CD4-positive, alpha-beta T cell treated with Interleukin-4 for 1 hour (primary cell): ENCODE data around the gene XYLT1.
A peak's percentile ranks its signal among the peaks of the same experiment; 100 is the strongest.

Experiments
- DNase-seq, 2 donors: peaks; one replicate each; pipeline ENCODE4 v3.0.0-alpha.2; 2020 to 2022

XYLT1 gene

DNA sequence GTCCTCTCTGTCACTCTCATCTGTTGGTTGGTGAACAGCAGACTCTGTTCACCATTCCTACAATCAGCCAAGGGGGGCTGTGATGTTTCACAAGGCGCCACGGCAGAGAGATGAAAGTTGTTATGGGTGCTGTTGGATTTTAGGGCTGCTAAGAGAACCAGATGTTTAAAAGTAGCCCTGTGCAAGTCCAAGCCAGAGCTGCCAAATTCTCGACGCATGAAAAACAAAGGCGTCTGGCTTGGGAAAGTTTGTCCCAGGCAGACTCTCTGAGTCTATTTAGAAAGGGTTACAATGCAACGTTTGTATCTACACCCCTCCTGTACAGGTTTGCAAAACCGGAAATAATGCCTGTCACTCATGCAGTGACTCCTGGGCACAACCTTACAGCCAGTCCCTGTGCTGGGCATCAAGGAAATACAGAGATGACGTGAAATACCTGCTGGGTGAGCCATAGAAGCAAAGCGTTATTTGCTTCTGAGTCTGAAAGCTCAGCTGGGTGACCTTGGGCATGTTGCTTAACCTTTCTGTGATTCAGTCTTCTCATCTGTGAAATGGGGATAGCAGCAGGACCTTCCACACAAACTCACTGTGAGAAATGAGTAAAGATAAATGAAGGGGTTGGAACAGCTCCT lies 74.8 kb downstream of the XYLT1 start:
- no peak for DNase-seq

DNA sequence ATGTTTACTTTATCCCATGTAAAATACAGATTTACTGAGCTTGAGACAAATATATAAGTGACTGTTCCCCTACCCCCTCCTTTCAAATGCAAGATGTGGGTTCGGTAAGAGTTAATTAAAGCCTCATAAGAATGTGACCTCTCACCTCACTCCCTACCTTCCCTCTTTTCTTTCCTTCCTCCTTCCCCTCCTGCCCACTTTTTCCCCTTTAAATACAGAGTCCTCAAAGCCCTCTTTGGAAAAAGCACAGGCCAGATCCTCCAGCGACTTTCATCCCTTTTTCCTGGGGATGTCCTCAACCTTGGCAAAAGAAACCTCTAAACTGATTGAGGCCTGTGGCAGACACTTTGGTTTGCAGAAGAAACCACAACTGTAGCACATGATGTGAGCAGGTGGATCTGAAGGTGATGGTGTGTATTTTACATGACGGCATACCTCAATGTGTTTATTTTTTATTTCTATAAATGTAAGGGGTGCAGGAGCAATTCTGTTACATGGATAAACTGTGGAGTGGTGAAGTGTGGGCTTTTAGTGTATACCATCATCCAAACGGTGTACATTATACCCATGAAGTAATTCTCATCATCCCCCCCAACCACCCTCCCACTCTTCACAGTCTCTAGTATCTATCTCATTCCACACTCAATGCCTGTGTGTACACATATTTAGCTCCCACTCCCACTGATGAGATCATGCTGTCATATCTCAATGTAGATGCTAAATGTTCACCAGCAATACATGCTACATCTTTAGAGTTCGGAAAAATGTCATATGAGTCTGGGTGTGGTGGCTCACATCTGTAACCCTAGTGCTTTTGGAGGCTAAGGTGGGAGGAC lies 77.7 kb downstream of the XYLT1 start:
- DNase-seq, result no peak

DNA sequence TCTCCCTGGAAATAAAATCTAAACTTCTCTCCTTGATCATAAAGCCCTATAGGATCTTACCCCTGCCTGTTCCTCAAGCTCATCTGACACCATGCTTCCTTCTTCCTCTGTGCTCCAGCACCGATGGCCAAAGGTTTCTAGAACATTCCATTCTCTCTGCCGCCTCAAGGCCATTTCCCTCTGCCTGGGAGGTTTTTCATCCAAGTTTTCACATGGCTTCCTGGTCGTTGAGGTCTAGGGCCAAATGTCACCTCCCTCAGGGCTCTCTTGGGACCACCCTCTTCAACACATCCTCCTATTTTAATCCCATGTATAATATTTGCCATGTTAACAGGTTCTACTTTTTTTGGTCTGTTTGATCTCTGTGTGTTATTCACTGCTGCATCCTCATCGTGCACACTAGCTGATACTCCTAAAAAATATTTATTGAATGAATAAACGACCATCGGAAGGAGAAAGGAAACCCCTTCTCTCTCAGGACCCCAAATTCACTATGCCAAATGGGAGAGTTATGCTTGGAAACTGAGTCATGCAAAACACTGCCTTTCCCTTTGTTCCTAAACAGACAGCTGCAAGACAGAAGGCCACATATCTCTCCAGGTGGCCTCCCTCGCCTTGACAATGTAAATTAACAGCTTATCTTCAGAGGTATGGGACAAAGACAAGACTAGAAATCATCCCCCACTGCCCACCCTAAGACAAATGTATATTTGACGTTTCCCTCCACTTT lies 78.5 kb downstream of the XYLT1 start:
- no peak for DNase-seq

DNA sequence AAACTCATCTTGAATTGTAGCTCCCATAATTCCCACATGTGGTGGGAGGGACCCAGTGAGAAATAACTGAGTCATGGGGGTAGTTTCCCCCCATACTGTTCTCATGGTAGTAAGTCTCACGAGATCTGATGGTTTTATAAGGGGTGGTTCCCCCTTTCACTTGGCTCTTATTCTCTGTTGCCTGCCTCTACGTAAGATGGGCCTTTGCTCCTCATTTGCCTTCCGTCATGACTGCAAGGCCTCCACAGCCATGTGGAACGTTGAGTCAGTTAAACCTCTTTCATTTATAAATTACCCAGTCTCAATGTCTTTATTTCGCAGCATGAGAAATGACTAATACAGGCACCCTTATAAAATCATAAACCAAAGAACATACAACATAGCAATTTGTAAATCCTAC lies 79.0 kb downstream of the XYLT1 start:
- DNase-seq, result no peak

DNA sequence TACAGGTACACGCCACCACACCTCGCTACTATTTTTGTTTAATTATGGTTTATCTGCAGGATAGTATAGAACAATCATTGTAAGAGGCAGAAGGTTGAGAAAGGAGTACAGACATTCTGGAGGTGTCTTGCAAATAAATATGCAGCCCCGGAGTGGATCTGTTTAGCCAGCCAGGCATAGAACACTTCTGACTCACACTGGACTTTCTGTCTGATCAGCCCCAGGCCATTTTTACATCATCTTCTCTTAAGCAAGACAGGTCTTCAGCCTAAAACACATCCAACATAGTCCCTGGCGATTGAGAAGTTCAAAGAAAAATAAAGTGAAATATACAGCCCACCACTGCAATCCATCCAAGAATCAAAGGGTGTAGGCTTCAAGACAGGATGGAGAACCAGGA lies 81.4 kb downstream of the XYLT1 start:
- DNase-seq, result no peak

DNA sequence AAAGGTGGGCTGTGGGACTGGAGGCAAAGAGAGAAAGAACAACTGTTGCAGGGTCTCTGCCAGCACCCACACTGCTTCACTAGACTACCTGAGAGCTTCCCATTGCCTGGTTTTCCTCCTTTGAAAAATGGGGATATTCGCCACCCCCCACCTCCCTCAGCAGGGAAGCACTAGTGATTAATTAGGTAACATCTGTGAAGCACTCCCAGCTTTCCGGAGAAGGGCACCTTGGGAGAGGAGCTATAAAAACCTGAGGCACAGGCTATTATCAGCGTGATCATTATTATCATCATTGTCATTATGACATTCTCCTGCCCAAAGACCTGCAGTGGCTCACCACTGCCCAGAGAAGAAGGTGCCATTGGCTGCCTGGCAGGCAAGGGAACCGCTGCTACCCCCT lies 83.5 kb downstream of the XYLT1 start:
- DNase-seq, result no peak

DNA sequence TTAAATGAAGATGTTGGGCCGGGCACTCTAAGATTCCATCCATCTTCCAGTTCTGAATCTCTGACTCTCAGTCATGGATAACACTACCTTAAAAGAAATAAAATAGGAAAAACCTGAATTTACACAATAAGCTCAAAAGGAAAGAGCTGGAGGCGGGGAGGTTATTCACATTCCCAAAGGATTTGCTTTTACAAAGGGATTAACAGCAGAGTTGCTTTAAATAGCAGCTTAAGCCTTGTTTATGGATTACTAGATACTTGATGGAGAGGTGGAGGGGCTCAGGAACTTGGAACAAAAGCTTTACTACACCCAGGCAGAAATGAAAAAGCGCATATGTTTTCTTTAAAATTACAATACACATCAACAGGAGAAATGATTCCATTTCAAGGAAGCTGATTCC lies 84.5 kb downstream of the XYLT1 start:
- no peak for DNase-seq

DNA sequence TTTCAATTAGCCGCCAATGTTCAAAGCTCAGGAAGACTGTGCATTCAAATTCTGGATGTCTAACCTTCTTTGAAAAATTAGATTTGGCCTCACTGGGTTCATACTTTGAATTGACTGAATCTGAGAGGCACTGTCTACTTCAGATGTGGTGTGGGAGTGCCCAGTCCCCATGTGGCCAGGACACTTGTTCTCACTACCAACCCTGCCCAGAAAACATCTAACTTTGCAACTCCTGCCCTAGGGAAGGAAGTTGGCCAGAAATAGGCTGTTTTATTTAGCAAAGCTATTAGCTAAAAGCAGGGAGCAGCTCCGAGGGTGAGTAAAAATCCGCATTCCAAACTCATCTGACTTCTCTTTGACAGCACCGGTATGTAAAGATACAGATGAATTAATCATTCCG lies 86.3 kb downstream of the XYLT1 start:
- no peak for DNase-seq

DNA sequence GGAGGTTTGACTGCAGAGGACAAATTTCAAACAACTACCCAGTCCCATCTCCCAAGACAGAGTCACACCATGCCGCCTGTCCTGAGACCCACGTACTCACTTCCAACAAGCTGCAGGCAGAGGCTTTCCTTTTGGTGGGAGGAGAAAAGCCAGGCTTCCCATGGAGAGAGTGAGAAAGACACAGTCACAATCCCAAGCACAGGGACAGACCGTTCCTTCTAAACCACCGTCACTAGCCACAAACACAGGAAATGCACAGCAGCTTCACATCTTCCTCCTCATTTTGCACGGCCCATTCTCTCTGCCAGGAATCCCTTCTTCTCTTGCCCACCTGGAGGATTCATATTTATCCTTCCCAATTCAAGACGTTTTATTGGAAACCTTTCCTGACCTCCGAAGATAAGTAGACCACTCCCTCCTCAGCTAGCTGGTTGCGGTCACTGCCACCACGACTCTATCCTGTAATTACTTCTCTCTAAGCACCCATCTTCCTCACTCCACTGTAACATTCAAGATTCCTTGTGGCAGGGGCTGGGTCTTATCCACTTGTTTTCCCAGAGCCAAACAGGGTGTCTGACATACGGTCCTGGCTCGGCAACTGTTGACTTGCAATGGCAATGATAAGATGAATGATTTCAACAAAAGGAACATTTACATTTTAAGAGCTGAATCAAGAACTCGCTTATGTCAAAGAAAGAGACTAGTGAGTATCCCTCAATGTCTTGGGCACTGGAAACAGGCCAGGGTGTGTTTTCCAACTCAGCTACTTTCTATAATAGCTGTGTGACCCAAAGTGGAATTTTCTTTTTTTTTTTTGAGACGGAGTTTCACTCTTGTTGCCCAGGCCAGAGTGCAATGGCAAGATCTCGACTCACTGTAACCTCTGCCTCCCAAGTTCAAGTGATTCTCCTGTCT lies 87.6 kb downstream of the XYLT1 start:
- no peak for DNase-seq

DNA sequence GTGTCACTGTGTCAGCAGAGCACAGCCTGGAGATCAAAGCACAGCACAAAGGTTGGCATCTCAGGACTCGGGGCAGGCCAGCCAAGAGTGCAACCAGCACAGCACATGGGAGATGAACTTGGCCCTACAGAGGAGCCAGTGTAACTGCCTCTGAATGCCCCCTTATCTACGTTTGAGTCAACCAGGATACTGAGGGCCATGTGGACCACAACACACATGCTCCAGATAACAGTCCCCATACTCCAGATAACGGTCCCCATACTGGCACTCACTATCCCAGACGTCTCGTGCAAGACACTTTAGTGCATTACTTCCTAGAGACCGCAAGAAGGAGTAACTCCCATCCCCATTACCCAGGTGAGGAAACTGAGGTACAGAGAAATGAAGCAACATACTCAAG lies 88.2 kb downstream of the XYLT1 start:
- no peak for DNase-seq

DNA sequence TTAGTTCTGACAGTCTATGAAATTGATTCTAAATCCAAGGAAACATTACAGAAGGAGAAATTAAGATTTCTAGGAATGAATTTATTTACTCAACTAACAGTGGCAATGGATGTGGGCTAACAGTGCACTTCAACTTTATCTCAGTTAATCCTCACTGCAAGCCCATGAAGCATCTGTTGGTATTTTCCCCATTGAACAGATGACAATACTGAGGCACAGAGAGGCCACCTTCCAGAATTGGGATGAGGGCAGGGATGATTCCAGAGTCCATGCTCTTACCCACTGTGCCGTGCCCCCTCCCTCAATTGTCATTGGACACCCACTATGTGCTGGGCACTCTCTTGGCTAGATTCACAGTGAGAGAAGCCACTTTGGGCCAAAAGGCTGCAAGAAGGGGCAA lies 89.0 kb downstream of the XYLT1 start:
- no peak for DNase-seq

DNA sequence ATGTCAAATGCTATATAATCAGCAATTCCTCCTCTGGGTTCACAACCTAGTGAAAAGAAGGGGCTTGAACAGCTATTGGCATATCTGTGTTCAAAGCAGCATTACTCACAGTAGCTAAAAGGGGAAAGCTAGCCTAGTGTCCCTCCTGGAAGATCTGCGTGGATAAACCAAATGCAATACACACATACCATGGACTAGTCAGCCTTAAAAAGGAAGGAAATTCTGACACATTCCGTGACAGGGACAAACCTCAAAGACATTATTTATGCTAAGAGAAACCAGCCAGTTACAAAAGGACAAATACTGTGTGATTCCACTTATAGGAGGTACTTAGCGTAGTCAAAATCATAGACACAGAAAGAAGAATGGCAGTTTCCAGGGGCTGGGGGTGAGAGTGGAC lies 90.1 kb downstream of the XYLT1 start:
- DNase-seq, result no peak

DNA sequence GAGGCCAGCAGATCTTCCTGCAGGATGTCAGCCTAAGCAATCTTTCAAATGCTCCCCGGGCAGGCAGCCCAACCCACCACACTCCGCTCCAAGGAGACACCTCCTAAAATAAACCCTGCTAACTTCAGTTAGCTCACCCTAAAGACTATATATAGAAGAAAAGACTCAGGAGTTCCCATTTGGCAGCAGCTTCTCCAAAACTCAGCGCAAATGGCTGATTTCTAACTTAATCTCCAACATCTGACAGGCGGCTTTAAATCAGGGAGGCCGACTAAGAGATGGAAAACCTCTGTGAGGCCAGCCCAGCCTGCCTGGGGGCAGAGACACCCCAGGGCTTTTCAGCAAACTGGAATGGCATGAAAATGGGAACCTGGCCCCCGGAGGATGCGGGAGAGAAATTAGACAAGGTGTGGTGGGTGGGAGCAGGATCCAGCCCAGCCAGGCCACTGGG lies 91.6 kb downstream of the XYLT1 start:
- no peak for DNase-seq

DNA sequence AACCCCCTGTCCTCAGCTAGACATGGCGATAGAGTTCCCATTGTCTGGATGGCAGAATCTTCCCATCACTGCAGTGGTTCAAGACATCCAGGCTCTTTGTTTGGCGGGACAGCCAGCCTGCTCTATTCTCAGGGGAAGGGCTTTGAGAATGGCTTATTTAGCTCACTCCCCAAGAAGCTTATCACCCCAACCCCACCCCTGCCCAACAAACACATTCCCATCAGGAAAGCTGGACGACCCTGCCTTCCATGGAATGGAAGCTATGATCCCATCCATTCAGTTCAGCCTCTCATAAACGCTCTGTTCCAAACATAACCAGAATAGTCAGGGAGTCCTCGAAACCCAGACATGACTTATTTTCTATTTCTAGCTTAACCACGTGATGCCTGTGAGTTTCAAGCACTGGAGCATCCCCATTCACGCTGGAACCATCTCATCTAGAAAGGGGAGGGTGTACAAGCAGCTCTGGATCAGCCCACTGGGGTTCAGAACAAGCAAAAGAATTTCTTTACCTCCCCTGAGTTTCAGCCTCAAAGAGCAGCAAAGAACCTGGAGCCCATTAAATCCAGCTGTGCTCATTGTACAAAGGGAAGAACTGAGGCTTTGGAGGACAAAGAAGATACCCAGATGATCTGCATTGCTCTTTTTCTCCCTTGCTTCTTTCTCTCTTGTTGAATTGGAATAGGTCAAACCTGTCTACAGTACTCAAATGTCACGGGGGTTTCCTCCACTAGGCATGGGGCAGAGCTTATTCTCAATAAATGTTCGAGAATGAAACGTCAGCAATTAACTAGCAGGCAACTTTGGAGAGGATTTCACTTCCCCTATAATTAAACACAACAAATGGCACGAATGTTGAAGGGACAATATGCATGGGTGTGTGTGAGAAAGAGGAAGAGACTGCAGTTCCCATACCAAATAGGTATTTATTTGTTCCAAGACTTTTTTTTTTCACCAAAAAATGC lies 93.1 kb downstream of the XYLT1 start:
- DNase-seq, result peak in 1 of 2 donors; percentile 64

DNA sequence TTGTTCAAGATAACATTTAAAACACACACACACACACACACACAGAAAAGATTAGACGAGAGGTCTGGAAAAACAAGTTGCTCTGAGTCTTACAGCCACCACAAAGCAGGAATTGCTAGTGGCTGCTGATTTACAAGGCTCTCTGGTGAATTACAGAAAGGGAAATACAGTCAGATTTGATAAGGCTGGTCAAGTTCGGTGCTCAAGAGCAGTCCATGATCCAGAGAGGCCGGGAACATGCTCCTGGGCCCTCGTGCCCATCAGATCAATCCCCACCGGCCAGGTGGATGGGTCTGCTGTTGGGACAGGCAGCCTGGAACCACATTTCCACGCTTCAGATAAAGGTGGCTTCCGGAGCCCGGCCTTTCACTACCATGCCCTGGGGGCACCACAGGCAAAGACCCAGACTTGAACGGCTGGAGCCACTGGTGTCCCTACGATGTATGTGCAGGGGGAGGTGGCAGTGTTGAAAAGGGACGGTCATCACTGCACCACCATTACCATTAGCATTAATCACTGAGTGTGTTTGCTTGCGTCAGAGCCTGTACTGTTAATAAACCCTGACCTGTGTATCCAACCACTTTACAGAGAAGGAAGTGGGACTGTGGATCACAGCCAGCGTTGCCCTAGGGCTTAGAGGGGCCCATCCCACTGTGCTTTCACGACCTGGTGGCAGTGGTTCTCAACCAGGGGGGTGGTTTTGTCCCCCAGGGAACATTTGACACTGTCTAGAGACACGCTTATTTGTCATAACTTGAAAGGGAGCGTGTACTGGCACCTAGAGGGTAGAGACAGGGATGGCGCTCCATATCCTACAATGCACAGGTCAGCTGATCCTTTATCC lies 95.1 kb downstream of the XYLT1 start:
- peak in 1 of 2 donors; percentile 60 for DNase-seq

DNA sequence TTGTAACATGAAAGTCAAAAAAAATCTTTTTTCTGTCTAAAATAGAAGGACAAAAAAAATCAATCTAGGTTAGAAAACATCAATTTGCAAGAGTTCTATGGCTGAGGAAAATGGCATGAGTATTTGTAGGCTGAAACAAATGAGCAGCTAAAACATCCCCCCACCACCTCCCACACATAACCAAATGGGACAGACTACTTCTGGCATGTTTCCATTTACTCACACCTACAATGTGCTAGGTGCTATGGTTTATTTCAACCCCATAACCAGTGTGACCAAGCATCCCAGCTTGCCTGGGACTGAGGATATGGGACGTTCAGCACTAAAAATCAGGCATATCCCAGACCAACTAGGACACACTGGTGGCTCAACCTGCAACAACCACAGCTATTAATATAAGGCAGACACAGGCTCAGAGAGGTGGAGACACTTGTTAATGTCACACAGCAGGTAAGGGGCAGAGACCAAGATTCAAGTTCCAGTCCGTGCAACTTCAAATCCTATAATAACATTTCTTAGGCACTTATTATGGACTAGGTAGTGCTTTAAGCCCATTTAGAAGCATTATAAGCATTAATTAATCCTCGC lies 96.0 kb downstream of the XYLT1 start:
- DNase-seq, result no peak

DNA sequence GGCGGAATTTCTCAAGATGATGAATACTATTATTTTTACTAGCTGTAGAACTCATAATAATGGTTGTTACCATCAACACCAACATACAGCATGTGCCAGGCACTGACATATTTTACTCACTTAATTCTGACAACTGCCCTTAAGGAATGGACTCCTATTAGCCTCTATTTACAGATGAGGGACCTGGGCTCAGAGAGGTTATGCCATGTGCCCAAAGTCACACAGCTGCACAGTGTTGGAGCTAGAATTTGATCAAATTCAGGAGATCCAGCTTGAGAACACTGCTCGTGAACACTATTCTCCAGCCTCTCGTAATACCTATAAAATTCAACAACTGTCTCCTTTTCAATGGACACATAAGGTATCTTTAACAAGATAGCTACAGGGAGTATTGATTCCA lies 97.2 kb downstream of the XYLT1 start:
- no peak for DNase-seq

DNA sequence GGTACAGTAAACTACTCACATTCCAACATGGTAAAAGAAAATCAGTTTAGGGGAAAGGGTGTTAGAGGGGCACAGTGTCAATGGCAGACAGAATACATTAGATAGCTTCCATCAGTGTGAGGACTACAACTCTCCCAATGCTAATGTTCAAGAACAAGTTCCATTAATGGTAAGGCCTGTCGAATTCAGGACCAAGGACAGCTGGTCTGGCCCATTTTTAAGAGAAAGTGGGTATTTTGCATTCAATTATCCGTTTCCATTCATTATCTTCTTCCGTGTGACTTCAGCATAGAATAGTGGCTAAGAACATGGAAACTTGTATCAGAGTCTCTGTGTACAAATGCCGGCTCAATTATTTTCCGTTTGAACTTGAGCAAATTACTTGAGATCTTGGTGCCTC lies 98.4 kb downstream of the XYLT1 start:
- DNase-seq, result no peak

DNA sequence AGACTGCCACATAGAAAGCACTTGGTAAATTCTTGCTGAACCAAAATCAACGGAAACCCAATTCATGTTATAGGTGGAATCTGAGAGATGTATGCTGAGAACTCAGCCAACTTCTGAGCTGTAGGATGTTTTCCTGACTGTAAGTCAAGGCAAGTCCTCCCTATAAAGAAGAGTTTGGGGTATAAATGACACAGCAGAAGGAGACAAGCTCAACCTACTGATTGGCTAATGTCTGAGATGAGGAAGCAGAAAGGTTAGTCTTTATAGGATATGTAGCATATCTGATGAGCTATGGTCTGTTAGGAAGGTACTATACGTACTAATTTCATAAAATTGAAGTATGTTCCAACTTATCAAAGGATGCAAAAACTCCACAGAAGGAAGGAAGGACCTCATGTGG lies 99.5 kb downstream of the XYLT1 start:
- DNase-seq, result no peak

DNA sequence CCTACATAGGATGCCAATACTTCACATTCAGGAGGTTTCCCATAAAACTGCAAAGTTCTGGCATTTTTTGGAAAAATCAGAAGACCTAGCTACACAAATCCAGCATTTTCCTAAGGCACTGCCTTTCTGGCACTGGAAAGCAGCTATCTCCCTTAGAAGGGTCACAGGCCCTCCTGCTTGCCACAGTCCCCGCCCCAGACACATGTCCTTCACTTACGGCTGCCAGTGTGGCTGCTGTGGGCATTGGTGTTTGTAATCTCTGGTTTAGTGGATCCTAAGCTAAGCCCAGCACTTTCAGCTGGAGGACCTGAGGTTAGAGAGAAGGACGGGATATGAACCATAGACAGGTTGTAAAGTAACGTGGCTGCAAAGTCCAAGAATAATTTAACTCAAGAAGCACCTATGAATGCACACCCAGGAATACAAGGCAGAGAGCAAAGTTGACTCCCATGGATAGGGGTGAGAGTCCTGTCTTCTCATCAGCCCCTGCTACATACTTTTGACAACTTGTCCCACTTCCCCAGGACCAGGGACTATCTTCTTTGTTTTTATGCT lies 100.0 kb downstream of the XYLT1 start:
- no peak for DNase-seq
